Lower leg skin (tissue), 3 donors: ENCODE data around the gene GPR137.

ENCODE experiments used
- CTCF ChIP-seq, 3 donors: fragments of 450-650 bp; IDR thresholded peaks; one replicate each; pipeline ENCODE4 v1.5.1; 2016; ENCODE audit warnings: antibody characterized with exemption in 3 of 3, mild to moderate bottlenecking in 3 of 3, moderate library complexity in 2 of 3
- POLR2A ChIP-seq, 2 donors: fragments of 450-650 bp; IDR thresholded peaks; one replicate each; pipeline ENCODE4 v1.6.1; 2016 to 2017; ENCODE audit warnings: antibody characterized with exemption in 2 of 2, mild to moderate bottlenecking in 1 of 2, moderate library complexity in 1 of 2

- TF ChIP-seq CTCF (IDR thresholded peaks at IDR 0.05) (no peak), POLR2A (IDR thresholded peaks at IDR 0.05) (no peak)
These were observed 33.4 kb upstream of the GPR137 start for GRCh38 chr11:64252003-64252872.
